NB4 (cell line): ENCODE results near the gene FAM89A.
"Not testable (repeated sequence)": the region's sequence is repeated elsewhere in the genome, so short reads cannot be mapped to it uniquely, and the experiment has no call there.

Experiments used
- DNase-seq: peaks from one replicate; pipeline ENCODE4 v3.0.0; 2010; ENCODE audit warnings: low read depth
- H3K4me3 ChIP-seq: one replicate; pipeline ENCODE4 v1.5.1; 2011; ENCODE audit warnings: mild to moderate bottlenecking, low read depth, low read length, moderate library complexity
- CTCF ChIP-seq: IDR thresholded peaks from one replicate; pipeline ENCODE4 v1.5.1; 2012; ENCODE audit warnings: low read depth, low read length
- MAX ChIP-seq: IDR thresholded peaks from 2 replicates; pipeline ENCODE4 v1.6.1; 2011; ENCODE audit warnings: low read depth, low read length
- MYC ChIP-seq: IDR thresholded peaks from 2 replicates; pipeline ENCODE4 v1.6.1; 2011; ENCODE audit warnings: low read depth, low read length
- POLR2A ChIP-seq: IDR thresholded peaks from 2 replicates; pipeline ENCODE4 v1.6.1; 2011; ENCODE audit warnings: mild to moderate bottlenecking; ENCODE audit not compliant: insufficient read length; ENCODE audit errors: extremely low read depth

The FAM89A gene

GRCh38 chr1:230994860-230995259, 45.2 kb downstream of the FAM89A start:
- DNase-seq, result no peak
- H3K4me3 ChIP-seq, result no peak overlapping the region
- TF ChIP-seq MYC (no peak), CTCF (no peak), POLR2A (no peak), MAX (no peak)

- TF ChIP-seq CTCF (no peak), POLR2A (no peak), MAX (no peak), MYC (no peak)
- DNase-seq, result no peak
- H3K4me3 ChIP-seq, result no peak overlapping the region
These were observed 47.8 kb downstream of the FAM89A start for GRCh38 chr1:230992100-230992774.

- TF ChIP-seq CTCF (no peak), POLR2A (no peak), MAX (no peak), MYC (no peak)
- no peak for DNase-seq
These were observed 52.6 kb downstream of the FAM89A start for GRCh38 chr1:230987448-230987847.

GRCh38 chr1:230986976-230987375, 53.1 kb downstream of the FAM89A start:
- TF ChIP-seq MAX, result no peak
- no peak for TF ChIP-seq CTCF
- TF ChIP-seq POLR2A, result no peak
- no peak for TF ChIP-seq MYC
- H3K4me3 ChIP-seq, result no peak overlapping the region
- DNase-seq, result no peak

More at GRCh38 chr1:230987448-230987847, 52.6 kb downstream of the FAM89A start:
- H3K4me3 ChIP-seq, result no peak overlapping the region

- no peak for TF ChIP-seq POLR2A
- no peak for TF ChIP-seq MYC
- H3K4me3 ChIP-seq, result no peak overlapping the region
- DNase-seq, result no peak
These were observed 54.3 kb downstream of the FAM89A start for GRCh38 chr1:230985711-230986110.

GRCh38 chr1:230984622-230985515, 55.2 kb downstream of the FAM89A start:
- not testable (repeated sequence) for DNase-seq, H3K4me3 ChIP-seq
